ENCODE measurements around the gene PIP5K1C.

DNA sequence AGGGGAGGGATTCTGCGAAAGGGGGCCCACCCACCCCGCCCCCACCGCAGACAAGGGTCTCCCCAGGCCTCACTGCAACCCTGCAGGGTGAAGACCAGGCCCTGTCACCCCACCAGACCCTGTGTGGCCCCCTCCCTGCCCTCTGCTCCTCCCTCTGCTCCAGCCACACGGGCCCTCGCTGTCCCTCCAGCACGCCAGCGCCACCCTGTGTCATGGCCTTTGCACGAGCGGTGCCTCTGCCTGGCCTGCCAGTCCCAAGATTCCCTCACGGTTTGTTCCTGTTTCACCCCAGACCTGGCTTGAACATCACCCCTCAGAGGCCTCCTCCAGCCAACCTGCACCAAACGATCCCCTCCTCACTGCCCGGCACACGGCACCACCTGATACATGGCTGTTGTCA is 27.3 kb downstream of the PIP5K1C start:
- no peak for TF ChIP-seq POLR2A (IDR thresholded peaks at IDR 0.05)
- TF ChIP-seq, protein P1, sequence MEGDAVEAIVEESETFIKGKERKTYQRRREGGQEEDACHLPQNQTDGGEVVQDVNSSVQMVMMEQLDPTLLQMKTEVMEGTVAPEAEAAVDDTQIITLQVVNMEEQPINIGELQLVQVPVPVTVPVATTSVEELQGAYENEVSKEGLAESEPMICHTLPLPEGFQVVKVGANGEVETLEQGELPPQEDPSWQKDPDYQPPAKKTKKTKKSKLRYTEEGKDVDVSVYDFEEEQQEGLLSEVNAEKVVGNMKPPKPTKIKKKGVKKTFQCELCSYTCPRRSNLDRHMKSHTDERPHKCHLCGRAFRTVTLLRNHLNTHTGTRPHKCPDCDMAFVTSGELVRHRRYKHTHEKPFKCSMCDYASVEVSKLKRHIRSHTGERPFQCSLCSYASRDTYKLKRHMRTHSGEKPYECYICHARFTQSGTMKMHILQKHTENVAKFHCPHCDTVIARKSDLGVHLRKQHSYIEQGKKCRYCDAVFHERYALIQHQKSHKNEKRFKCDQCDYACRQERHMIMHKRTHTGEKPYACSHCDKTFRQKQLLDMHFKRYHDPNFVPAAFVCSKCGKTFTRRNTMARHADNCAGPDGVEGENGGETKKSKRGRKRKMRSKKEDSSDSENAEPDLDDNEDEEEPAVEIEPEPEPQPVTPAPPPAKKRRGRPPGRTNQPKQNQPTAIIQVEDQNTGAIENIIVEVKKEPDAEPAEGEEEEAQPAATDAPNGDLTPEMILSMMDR (IDR thresholded peaks at IDR 0.05 in 8 of 11, conservative IDR thresholded peaks at IDR 0.05 in 3 of 11) = no peak
